Muscle layer of duodenum (tissue), 2 donors: Measurements from ENCODE around the gene GRIP1.
"Not testable (repeated sequence)": the region's sequence is repeated elsewhere in the genome, so short reads cannot be mapped to it uniquely, and the experiment has no call there.

Experiments
- H3K27ac ChIP-seq: one replicate; pipeline ENCODE4 v1.7.0; 2013; ENCODE audit warnings: mild to moderate bottlenecking, low read length
- H3K27me3 ChIP-seq: one replicate; pipeline ENCODE4 v1.7.0; 2013; ENCODE audit warnings: low read depth, mild to moderate bottlenecking, control low read depth, low read length
- H3K36me3 ChIP-seq, 2 donors: one replicate each; pipeline ENCODE4 v1.7.0; 2013; ENCODE audit warnings: low read length in 2 of 2, control low read depth in 1 of 2, mild to moderate bottlenecking in 1 of 2; ENCODE audit not compliant: insufficient read depth in 2 of 2, control insufficient read depth in 1 of 2
- H3K4me1 ChIP-seq, 2 donors: one replicate each; pipeline ENCODE4 v1.7.0; 2013; ENCODE audit warnings: low read length in 2 of 2, mild to moderate bottlenecking in 2 of 2, control low read depth in 1 of 2, moderate library complexity in 1 of 2; ENCODE audit not compliant: insufficient read depth in 2 of 2, control insufficient read depth in 1 of 2
- H3K4me3 ChIP-seq, 2 donors: one replicate each; pipeline ENCODE4 v1.7.0; 2013; ENCODE audit warnings: low read length in 2 of 2, low read depth in 1 of 2, mild to moderate bottlenecking in 1 of 2
- H3K9me3 ChIP-seq, 2 donors: one replicate each; pipeline ENCODE4 v1.7.0; 2013; ENCODE audit warnings: low read length in 2 of 2, control low read depth in 1 of 2, mild to moderate bottlenecking in 1 of 2; ENCODE audit not compliant: control insufficient read depth in 1 of 2
- donor health status: healthy.

GRIP1 gene

GRCh38 chr12:66514581-66514980, 164.3 kb downstream of the GRIP1 start:
- Histone ChIP-seq H3K9me3 (no peaks in the 10 kb centered on the region), H3K27me3 (no peaks in the 10 kb centered on the region), H3K4me3 (no peak overlapping the region), H3K4me1 (no peaks in the 10 kb centered on the region), H3K27ac (no peak overlapping the region), H3K36me3 (no peaks in the 10 kb centered on the region)

GRCh38 chr12:66508025-66508424, 170.9 kb downstream of the GRIP1 start:
- Histone ChIP-seq H3K4me3 (no peak overlapping the region), H3K27me3 (no peaks in the 10 kb centered on the region), H3K9me3 (no peaks in the 10 kb centered on the region), H3K4me1 (no peaks in the 10 kb centered on the region), H3K27ac (no peak overlapping the region), H3K36me3 (no peaks in the 10 kb centered on the region)

- no peaks in the 10 kb centered on the region for H3K9me3 ChIP-seq
- H3K4me3 ChIP-seq: no peak overlapping the region
- H3K27ac ChIP-seq: no peak overlapping the region
- no peaks in the 10 kb centered on the region for H3K36me3 ChIP-seq
- H3K4me1 ChIP-seq: no peaks in the 10 kb centered on the region
- H3K27me3 ChIP-seq: no peaks in the 10 kb centered on the region
Observed at GRCh38 chr12:66503746-66504145, 175.1 kb downstream of the GRIP1 start.

- Histone ChIP-seq H3K9me3 (no peaks in the 10 kb centered on the region), H3K27ac (no peak overlapping the region), H3K4me3 (no peak overlapping the region), H3K27me3 (no peaks in the 10 kb centered on the region), H3K4me1 (no peaks in the 10 kb centered on the region), H3K36me3 (no peaks in the 10 kb centered on the region)
Observed at GRCh38 chr12:66502911-66503310, 176.0 kb downstream of the GRIP1 start.

GRCh38 chr12:66500841-66501240, 178.0 kb downstream of the GRIP1 start:
- Histone ChIP-seq H3K4me1 (no peaks in the 10 kb centered on the region), H3K27me3 (no peaks in the 10 kb centered on the region), H3K27ac (no peak overlapping the region), H3K9me3 (no peaks in the 10 kb centered on the region), H3K4me3 (no peak overlapping the region), H3K36me3 (no peaks in the 10 kb centered on the region)

GRCh38 chr12:66500091-66500490, 178.8 kb downstream of the GRIP1 start:
- Histone ChIP-seq H3K9me3 (no peaks in the 10 kb centered on the region), H3K4me3 (no peak overlapping the region), H3K27ac (no peak overlapping the region), H3K27me3 (no peaks in the 10 kb centered on the region), H3K4me1 (no peaks in the 10 kb centered on the region), H3K36me3 (no peaks in the 10 kb centered on the region)

- Histone ChIP-seq H3K4me3 (no peak overlapping the region), H3K27ac (no peak overlapping the region), H3K9me3 (no peaks in the 10 kb centered on the region), H3K4me1 (no peaks in the 10 kb centered on the region), H3K27me3 (no peaks in the 10 kb centered on the region), H3K36me3 (no peaks in the 10 kb centered on the region)
Observed at GRCh38 chr12:66499000-66499399, 179.9 kb downstream of the GRIP1 start.

- H3K27me3 ChIP-seq, H3K4me3 ChIP-seq, H3K27ac ChIP-seq, H3K9me3 ChIP-seq, H3K36me3 ChIP-seq, H3K4me1 ChIP-seq: not testable (repeated sequence)
Observed at GRCh38 chr12:66498059-66498458, 180.8 kb downstream of the GRIP1 start.

- no peak overlapping the region for H3K27ac ChIP-seq
- H3K4me3 ChIP-seq: no peak overlapping the region
- no peaks in the 10 kb centered on the region for H3K4me1 ChIP-seq
- H3K9me3 ChIP-seq: no peaks in the 10 kb centered on the region
- no peaks in the 10 kb centered on the region for H3K36me3 ChIP-seq
- H3K27me3 ChIP-seq: no peaks in the 10 kb centered on the region
Observed at GRCh38 chr12:66497008-66497897, 181.6 kb downstream of the GRIP1 start.

GRCh38 chr12:66496595-66496994, 182.3 kb downstream of the GRIP1 start:
- H3K4me1 ChIP-seq: no peaks in the 10 kb centered on the region
- no peaks in the 10 kb centered on the region for H3K36me3 ChIP-seq
- no peaks in the 10 kb centered on the region for H3K9me3 ChIP-seq
- no peaks in the 10 kb centered on the region for H3K27me3 ChIP-seq
- no peak overlapping the region for H3K27ac ChIP-seq
- H3K4me3 ChIP-seq: no peak overlapping the region

GRCh38 chr12:66495709-66496108, 183.2 kb downstream of the GRIP1 start:
- Histone ChIP-seq H3K36me3 (no peaks in the 10 kb centered on the region), H3K4me3 (no peak overlapping the region), H3K27me3 (no peaks in the 10 kb centered on the region), H3K9me3 (no peaks in the 10 kb centered on the region), H3K27ac (no peak overlapping the region), H3K4me1 (no peaks in the 10 kb centered on the region)

- H3K4me3 ChIP-seq: no peak overlapping the region
- H3K9me3 ChIP-seq: peaks cover 0 to 2% of the 10 kb centered on the region in 2 donors
- no peaks in the 10 kb centered on the region for H3K4me1 ChIP-seq
- no peaks in the 10 kb centered on the region for H3K36me3 ChIP-seq
- H3K27me3 ChIP-seq: no peaks in the 10 kb centered on the region
- no peak overlapping the region for H3K27ac ChIP-seq
Observed at GRCh38 chr12:66493819-66494218, 185.1 kb downstream of the GRIP1 start.
